GM19240 (cell line): Measurements from ENCODE around the gene EML1.

Experiments
- DNase-seq: peaks from one replicate; pipeline ENCODE4 v3.0.0; 2011; ENCODE audit warnings: low spot score; ENCODE audit not compliant: insufficient read length

The EML1 gene

DNA sequence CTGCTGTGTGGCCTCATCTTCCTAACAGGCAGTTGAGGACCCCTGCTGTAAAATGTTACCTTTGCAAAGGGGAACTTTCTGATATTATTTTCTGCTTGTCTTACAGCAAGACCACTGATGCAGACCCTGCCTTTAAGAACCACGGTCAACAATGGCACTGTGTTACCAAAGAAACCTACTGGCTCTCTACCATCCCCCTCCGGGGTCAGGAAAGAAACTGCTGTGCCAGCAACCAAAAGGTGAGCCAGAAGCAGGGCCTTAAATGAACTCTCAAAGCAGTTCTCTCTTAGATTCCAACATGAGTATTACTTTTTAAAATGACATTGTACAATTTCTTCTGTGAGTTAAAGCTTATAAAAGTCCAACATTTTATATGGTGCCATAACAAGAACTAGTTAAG lies 72.2 kb downstream of the EML1 start:
- no peak for DNase-seq

GRCh38 chr14:99870617-99871016 lies 77.4 kb downstream of the EML1 start:
- DNase-seq, result no peak

- DNase-seq, result no peak
Observed at GRCh38 chr14:99871771-99872170, 78.6 kb downstream of the EML1 start.

DNA sequence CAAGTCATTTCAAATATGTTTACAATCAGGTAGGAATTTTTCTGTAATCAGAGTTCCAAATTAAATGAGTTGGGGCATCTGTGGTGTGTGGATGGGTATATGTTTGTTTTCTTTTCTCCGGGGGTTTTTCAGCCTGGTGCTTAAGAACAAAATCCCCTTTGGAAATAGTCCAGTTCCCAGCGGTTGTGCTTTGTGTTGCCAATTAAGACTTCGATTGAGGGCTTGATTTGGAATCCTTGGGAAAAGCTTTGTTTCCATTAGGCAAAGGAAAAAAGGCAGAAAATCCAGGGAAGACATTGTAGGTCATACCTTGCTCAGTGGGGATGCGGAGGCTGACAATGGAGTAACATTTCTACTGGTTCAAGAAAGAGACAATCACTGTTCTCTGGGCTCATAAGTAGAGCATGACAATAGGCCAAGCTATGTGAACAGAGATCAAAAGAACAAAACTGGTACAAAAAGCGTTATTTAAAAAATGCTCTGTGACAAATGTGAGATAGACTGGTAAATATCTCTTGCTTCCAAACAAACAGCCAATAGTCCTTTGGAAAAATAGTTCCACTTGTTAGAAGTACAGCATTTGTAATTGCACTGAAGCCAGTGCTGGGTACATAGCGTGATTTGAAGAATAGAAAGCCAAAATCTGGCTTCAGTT lies 79.7 kb downstream of the EML1 start:
- no peak for DNase-seq

- no peak for DNase-seq
Observed at GRCh38 chr14:99873653-99874052, 80.4 kb downstream of the EML1 start.

DNA sequence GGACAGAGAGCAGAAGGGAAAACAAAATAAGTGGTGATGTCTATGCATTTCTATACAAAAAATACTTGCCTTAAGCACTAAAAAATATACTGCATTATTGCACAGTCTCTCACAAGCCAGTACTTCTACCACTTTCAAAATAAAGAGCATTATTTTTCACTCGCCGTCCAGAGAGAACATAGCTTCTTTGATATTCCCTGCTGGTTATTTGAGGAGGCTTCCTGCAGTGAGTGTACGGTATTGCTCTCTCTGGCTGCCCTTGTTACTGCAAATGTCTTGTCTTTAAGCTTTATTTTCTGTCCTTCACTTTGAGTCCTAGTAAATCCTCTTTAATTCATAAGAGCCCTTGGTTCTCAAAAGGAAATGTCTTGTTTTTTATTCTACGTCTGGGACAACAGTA lies 81.1 kb downstream of the EML1 start:
- DNase-seq, result no peak

GRCh38 chr14:99875421-99875820 lies 82.2 kb downstream of the EML1 start:
- no peak for DNase-seq

DNA sequence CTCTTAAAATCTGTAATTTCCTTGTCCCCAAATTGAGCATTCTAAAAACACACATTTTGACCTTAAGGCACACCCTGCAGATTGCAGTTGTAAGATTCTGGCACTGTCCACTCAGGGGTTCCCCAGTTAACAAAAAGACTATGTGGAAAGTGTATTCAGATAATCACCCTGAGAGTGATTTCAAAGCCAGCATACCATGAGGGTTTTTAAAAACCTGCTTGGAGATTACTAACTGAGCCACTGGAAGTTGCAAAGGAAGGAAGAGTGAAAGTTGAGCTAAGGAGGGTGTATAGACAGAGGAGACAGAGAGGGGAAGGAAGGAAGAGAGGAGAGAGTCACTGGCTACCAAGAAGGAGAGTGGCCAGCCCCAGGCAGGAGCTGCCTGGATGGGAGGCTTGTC lies 82.6 kb downstream of the EML1 start:
- no peak for DNase-seq

- no peak for DNase-seq
Observed at GRCh38 chr14:99876406-99876805, 83.2 kb downstream of the EML1 start.

DNA sequence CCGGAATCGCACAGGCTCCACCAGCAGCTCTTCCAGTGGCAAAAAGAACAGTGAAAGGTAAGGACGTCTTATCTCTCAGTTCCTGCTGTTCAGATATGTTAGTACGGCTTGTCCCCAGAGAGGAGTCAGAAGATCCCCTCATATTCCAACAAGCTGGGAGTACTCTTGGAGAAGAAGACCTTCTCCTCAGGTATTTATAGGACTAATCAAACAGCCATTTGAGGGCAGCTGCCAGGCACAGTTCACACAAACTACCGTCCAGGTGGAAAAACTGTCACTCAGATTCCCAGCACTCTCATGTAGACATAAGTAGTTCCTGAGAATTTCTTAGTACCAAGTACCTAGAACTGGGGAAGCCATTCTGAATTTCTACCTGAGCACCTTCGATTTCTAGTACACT lies 85.3 kb downstream of the EML1 start:
- DNase-seq, result no peak

- DNase-seq, result no peak
Observed at GRCh38 chr14:99879401-99880295, 86.4 kb downstream of the EML1 start.

DNA sequence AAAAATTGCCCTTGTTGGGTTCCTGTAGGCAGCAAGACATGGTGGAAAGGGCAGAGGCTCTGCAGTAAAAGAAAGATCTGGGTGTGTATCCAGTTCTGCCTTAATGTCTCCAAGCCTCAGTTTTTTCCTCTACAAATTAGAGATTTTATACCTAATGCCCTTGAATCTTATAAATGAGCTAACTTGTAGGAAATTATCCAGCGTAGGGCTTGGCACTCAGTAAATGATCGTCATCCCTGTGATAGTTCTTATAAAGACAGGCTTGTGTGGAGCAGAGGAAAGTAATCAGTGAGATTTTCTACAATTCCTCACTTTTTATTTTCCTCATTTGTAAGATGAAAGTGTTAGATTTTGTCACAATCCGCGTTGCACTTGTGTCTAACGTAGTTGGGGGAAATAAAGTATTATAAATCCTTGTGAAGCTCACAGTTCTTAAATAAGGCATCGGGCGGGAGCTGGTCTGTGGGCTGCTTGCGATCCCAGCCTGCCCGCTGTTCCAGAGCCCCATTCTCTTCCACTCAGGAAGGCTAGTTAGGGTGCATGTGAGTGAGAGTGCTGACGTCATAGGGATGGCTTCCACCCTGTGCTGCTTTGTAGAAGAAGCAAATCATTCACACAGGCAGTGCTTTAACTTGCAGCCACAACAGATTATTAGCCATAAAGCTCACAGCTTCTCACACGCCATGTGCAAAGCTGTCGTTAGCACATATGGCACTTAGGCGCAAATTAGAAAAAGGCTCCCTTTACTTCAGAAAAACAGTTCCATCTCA lies 87.6 kb downstream of the EML1 start:
- DNase-seq, result no peak

DNA sequence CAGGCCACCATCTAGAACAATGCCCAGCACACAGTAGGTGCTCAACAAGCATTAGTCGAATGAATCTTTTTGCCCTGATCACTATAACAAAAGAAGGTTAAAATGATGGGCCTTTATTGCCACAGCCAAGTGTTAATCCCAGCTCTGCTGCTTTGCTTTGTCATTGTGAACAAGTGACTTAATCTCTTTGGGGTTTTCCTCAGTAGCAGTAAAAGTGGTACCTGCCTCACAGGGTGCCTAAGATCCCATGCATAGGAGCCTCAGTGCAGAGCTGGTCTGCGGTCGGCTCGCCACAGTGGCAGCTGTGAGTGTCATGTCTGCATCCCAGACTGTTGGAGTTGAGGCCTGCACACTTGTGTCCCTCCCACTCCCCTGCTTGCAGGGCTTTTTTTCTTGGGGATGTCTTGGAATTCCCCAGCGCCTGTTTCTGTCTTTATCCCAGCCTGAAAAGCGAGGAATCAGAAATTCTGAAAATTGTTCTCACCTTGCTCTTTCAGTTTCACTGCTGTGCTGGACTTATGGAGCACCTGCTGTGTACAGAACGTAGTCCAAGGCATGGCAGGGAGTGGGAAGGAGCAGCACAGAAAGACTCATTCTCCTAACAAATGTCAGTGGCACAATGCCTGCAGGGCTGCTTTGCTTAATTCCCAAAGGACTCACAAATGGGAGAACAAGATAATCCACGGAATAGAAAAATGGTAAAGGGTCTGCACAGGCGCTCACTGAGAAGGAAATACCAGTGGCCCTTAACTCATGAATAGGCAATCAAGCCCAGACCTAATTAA lies 90.8 kb downstream of the EML1 start:
- DNase-seq, result no peak

- peak; percentile 33 for DNase-seq
Observed at GRCh38 chr14:99884834-99885648, 91.8 kb downstream of the EML1 start.

DNA sequence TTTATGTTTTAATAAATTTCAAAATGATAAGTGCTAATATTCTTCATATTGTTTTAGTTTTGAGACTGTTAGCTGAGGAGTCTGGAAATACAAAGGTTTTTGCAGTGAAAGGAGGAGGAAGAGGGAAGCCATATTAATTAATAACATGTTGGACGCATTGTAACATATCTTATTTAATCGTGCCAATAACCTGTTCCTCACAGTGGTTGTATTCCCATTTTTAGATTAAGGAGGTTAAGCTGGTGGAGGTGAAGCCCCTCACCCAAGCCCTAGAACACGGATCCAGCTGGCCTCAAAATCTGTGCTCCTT lies 92.4 kb downstream of the EML1 start:
- no peak for DNase-seq

DNA sequence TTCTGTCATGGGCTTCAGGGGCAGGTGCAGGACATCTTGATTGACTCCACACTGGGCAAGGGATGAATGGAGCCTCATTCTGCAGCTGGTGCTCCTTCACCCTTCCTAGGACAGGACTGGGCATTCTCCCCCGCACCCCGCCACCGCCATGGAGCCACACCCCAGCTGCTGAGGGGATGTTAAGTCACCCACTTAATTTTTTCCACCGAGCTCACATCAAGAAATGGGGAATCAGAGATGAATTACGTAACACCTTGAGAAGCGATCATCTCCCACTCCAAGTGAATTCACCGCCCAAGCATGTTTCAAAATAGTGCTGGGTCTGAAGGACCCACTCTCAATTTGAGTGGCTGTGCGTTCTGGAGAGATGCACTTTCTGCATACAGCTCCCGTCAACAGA lies 94.2 kb downstream of the EML1 start:
- no peak for DNase-seq

- no peak for DNase-seq
Observed at GRCh38 chr14:99888149-99888548, 94.9 kb downstream of the EML1 start.

GRCh38 chr14:99889268-99889667 lies 96.1 kb downstream of the EML1 start:
- DNase-seq, result no peak

GRCh38 chr14:99891266-99891665 lies 98.1 kb downstream of the EML1 start:
- DNase-seq, result no peak

- DNase-seq, result no peak
Observed at GRCh38 chr14:99891900-99892299, 98.7 kb downstream of the EML1 start.

GRCh38 chr14:99892406-99892805 lies 99.2 kb downstream of the EML1 start:
- no peak for DNase-seq
